Panc1 (cell line): ENCODE results near the gene STX3. TPM values are rescaled to one million over a fixed set of nuclear protein-coding genes. Genes with fewer than 3 reads are reported as not detected.

Experiments
- ATAC-seq: fragments of 200-7000 bp; cut with Tn5 transposase; 2 replicates; pipeline ENCODE4 v1.9.1; 2020; ENCODE audit warnings: mild to moderate bottlenecking, moderate library complexity
- BruUV-seq: library from RNA; stranded (reverse); fragments of 400-500 nt; replicated peaks from 2 replicates; lab custom pipeline; 2021; lab: Mats Ljungman, UMichigan
- CTCF ChIA-PET: fragments of 300-600 bp; sonication (Branson Sonifier 250); formaldehyde crosslinking; loops from one replicate; lab custom pipeline; 2022; ENCODE audit warnings: antibody characterized with exemption; lab: Charles Lee
- POLR2A ChIA-PET: fragments of 300-600 bp; sonication (Branson Sonifier 250); formaldehyde crosslinking; loops from one replicate; lab custom pipeline; 2022; ENCODE audit warnings: antibody characterized with exemption; lab: Charles Lee
- DNase-seq: peaks from one replicate; pipeline ENCODE4 v3.0.0-alpha.2; 2010; ENCODE audit warnings: low read depth, low spot score
- H3K27ac ChIP-seq: 2 replicates; pipeline ENCODE4 v1.5.1; 2011; ENCODE audit warnings: mild to moderate bottlenecking, low read length, inconsistent platforms
- H3K27me3 ChIP-seq: fragments of 200-500 bp; sonication (Bioruptor generic); 2 replicates; pipeline ENCODE4 v1.6.0; 2014; ENCODE audit warnings: low read length, inconsistent platforms; ENCODE audit not compliant: control insufficient read depth, insufficient read depth
- H3K36me3 ChIP-seq: fragments of 200-500 bp; sonication (Bioruptor generic); 2 replicates; pipeline ENCODE4 v1.5.1; 2014; ENCODE audit warnings: inconsistent platforms, mild to moderate bottlenecking, low read length, moderate library complexity; ENCODE audit not compliant: control insufficient read depth, insufficient read depth
- H3K4me1 ChIP-seq: 2 replicates; pipeline ENCODE4 v1.5.1; 2011; ENCODE audit warnings: inconsistent platforms, mild to moderate bottlenecking, low read length, moderate library complexity; ENCODE audit not compliant: control insufficient read depth, insufficient read depth
- H3K4me3 ChIP-seq, 2 experiments: 2 replicates each; pipeline ENCODE4 v1.5.1; 2011 to 2012; ENCODE audit warnings: low read depth in 2 of 2, low read length in 2 of 2, mild to moderate bottlenecking in 2 of 2, inconsistent platforms in 1 of 2, moderate library complexity in 1 of 2
- H3K9me3 ChIP-seq: fragments of 200-500 bp; sonication (Bioruptor generic); 2 replicates; pipeline ENCODE4 v1.5.1; 2014; ENCODE audit warnings: low read depth, mild to moderate bottlenecking, inconsistent platforms, low read length, moderate library complexity; ENCODE audit not compliant: control insufficient read depth, insufficient read depth
- POLR2AphosphoS5 ChIP-seq: IDR thresholded peaks from 2 replicates; pipeline ENCODE4 v1.6.1; 2012; ENCODE audit warnings: mild to moderate bottlenecking, low read depth, low read length, moderate library complexity
- SIN3A ChIP-seq: IDR thresholded peaks from 2 replicates; pipeline ENCODE4 v1.6.1; 2012; ENCODE audit warnings: low read depth, mild to moderate bottlenecking, low read length, moderate library complexity, borderline replicate concordance; ENCODE audit not compliant: insufficient read depth
- TCF7L2 ChIP-seq: IDR thresholded peaks from 2 replicates; pipeline ENCODE4 v1.6.1; 2011; ENCODE audit warnings: mild to moderate bottlenecking, low read depth, low read length, inconsistent platforms
- in situ Hi-C: cut with HindIII; loops from 2 replicates; pipeline ENCODE4 v1.10.0; 2016; ENCODE audit warnings: low sequenced_read_pairs, low pct_unique_long_range_greater_than_20kb
- intact Hi-C: fragments of 100-400 bp; cut with micrococcal nuclease; formaldehyde crosslinking; loops from one replicate; pipeline ENCODE4 v1.10.0; 2022; ENCODE audit not compliant: unreplicated experiment
- total RNA-seq: library from RNA; stranded (reverse); gene quantifications from one replicate; pipeline ENCODE4 v1.2.1, GENCODE V29; 2021; ENCODE audit not compliant: unreplicated experiment
- TF ChIP-seq, protein P1 (sequence below), 2 experiments: IDR thresholded peaks; 2 replicates each; pipeline ENCODE4 v1.6.1; 2011 to 2012; ENCODE audit warnings: low read depth in 2 of 2, control low read depth in 1 of 2, low read length in 1 of 2, mild to moderate bottlenecking in 1 of 2, moderate library complexity in 1 of 2; ENCODE audit not compliant: insufficient read depth in 1 of 2
- TF ChIP-seq, protein P2 (sequence below): fragments of 450-650 bp; IDR thresholded peaks from 2 replicates; pipeline ENCODE4 v1.5.1; 2017; ENCODE audit warnings: mild to moderate bottlenecking

STX3 gene
- total RNA-seq, 1 experiment from 2014 or later, result 34.8 TPM

DNA sequence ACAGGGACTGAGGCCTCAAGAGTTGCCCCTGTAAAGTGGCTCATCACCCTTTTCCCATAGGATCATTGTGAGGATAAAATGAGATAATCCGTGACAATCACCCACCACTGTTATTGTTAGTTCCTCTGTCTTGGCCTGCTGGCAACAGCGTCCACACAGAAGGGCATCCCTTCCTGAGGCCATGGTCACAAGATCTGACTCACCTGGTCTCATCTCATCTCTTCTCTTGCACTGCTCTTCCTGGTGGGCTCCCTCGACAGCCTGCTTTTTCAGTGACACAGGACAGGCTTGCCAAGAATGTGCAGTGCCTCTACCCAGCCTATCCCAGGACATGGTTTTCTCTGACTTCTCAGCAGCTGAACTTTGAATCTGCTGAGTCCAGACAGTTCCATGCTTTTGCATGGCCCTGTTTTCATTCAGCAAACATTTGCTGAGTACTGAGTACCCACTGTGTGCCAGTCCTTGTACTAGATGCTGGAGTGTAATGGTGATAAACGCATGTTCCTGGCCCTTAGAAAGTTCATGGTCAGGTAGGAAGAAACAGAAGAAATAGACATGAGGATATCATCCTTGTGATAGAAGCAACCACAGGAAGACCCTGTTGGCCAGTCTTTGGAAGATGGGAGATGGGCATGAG is 3.3 kb downstream of the STX3 start:
- ATAC-seq (no peak), DNase-seq (no peak)
- H3K4me1 ChIP-seq, result peaks cover 14% of the 10 kb centered on the region
- TF ChIP-seq TCF7L2, result no peak
- TF ChIP-seq SIN3A, result no peak
- peaks cover 2% of the 10 kb centered on the region; the same call in 1 of the 2 replicates for H3K36me3 ChIP-seq
- in situ Hi-C loops, result no loop called here
- H3K9me3 ChIP-seq, result no peaks in the 10 kb centered on the region
- no peaks in the 10 kb centered on the region for H3K27me3 ChIP-seq
- CTCF ChIA-PET, result no interaction called here
- no peak overlapping the region for H3K4me3 ChIP-seq
- no peak overlapping the region for H3K27ac ChIP-seq
- POLR2A ChIA-PET, result no interaction called here
- BruUV-seq, result no TSS peak
- intact Hi-C loops, result no loop called here

DNA sequence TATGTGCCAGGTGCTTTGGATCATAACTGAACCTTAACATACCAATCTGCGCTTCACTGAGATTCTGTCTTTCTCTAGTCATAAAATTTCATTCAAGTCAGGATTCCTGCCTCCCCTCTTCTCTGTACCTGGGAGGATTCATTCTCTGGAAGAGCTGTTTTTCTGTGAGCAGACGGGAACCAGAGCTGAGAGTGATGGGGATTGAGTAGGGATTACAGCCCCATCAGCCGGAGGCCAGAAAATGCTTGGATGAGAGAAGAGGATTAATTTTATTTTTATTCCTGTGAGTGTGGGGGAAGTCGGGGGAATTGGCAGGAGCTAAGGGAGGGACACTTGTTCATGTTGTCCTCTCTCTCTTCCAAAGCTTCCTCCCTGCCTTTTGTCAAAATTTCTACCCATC is 4.7 kb downstream of the STX3 start:
- H3K9me3 ChIP-seq, result no peaks in the 10 kb centered on the region
- H3K27me3 ChIP-seq, result no peaks in the 10 kb centered on the region
- BruUV-seq, result no TSS peak
- no peak overlapping the region for H3K27ac ChIP-seq
- no peak for DNase-seq
- ChIA-PET POLR2A (no interaction called here), CTCF (no interaction called here)
- ATAC-seq, result no peak
- intact Hi-C loops (no loop called here), in situ Hi-C loops (no loop called here)
- no peak overlapping the region for H3K4me3 ChIP-seq
- peaks cover 2% of the 10 kb centered on the region; the same call in 1 of the 2 replicates for H3K36me3 ChIP-seq
- peaks cover 14% of the 10 kb centered on the region for H3K4me1 ChIP-seq
- TF ChIP-seq POLR2AphosphoS5 (no peak), SIN3A (no peak), TCF7L2 (no peak)
- TF ChIP-seq, protein P1, sequence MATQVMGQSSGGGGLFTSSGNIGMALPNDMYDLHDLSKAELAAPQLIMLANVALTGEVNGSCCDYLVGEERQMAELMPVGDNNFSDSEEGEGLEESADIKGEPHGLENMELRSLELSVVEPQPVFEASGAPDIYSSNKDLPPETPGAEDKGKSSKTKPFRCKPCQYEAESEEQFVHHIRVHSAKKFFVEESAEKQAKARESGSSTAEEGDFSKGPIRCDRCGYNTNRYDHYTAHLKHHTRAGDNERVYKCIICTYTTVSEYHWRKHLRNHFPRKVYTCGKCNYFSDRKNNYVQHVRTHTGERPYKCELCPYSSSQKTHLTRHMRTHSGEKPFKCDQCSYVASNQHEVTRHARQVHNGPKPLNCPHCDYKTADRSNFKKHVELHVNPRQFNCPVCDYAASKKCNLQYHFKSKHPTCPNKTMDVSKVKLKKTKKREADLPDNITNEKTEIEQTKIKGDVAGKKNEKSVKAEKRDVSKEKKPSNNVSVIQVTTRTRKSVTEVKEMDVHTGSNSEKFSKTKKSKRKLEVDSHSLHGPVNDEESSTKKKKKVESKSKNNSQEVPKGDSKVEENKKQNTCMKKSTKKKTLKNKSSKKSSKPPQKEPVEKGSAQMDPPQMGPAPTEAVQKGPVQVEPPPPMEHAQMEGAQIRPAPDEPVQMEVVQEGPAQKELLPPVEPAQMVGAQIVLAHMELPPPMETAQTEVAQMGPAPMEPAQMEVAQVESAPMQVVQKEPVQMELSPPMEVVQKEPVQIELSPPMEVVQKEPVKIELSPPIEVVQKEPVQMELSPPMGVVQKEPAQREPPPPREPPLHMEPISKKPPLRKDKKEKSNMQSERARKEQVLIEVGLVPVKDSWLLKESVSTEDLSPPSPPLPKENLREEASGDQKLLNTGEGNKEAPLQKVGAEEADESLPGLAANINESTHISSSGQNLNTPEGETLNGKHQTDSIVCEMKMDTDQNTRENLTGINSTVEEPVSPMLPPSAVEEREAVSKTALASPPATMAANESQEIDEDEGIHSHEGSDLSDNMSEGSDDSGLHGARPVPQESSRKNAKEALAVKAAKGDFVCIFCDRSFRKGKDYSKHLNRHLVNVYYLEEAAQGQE (IDR thresholded peaks at IDR 0.05; ENCODE audit: insufficient read depth in 1 of 2, low read depth in 2 of 2, low read length in 1 of 2), result no peak

DNA sequence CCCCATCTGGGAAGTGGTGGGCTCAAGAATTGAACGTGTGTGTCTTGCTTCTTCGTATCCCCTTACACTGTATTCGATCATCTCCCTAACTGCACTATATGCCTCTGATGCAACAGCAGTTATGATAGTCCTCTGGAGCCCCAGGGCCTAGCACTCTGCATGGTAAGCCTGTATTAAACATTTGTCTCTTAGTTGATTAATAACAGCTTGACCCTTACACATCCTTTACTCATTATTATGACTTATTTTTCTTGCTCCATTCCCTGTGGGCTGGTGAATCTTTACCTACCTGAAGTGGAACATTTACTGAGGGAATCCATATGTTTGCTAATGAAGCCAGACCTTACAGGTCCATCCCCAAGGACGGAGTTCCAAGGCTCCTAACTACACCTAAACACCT is 5.6 kb downstream of the STX3 start:
- H3K4me1 ChIP-seq, result peaks cover 17% of the 10 kb centered on the region
- no peak overlapping the region for H3K4me3 ChIP-seq
- H3K27me3 ChIP-seq, result no peaks in the 10 kb centered on the region
- no peaks in the 10 kb centered on the region for H3K9me3 ChIP-seq
- ChIA-PET POLR2A (no interaction called here), CTCF (no interaction called here)
- ATAC-seq (no peak), DNase-seq (no peak)
- in situ Hi-C loops (no loop called here), intact Hi-C loops (no loop called here)
- no TSS peak for BruUV-seq
- TF ChIP-seq SIN3A, result no peak
- TF ChIP-seq, protein P1 (IDR thresholded peaks at IDR 0.05; ENCODE audit: insufficient read depth in 1 of 2, low read depth in 2 of 2, low read length in 1 of 2), result no peak
- TF ChIP-seq TCF7L2, result no peak
- no peak for TF ChIP-seq POLR2AphosphoS5
- TF ChIP-seq, protein P2, sequence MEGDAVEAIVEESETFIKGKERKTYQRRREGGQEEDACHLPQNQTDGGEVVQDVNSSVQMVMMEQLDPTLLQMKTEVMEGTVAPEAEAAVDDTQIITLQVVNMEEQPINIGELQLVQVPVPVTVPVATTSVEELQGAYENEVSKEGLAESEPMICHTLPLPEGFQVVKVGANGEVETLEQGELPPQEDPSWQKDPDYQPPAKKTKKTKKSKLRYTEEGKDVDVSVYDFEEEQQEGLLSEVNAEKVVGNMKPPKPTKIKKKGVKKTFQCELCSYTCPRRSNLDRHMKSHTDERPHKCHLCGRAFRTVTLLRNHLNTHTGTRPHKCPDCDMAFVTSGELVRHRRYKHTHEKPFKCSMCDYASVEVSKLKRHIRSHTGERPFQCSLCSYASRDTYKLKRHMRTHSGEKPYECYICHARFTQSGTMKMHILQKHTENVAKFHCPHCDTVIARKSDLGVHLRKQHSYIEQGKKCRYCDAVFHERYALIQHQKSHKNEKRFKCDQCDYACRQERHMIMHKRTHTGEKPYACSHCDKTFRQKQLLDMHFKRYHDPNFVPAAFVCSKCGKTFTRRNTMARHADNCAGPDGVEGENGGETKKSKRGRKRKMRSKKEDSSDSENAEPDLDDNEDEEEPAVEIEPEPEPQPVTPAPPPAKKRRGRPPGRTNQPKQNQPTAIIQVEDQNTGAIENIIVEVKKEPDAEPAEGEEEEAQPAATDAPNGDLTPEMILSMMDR, result no peak
- H3K27ac ChIP-seq, result no peak overlapping the region
- peaks cover 2% of the 10 kb centered on the region; the same call in 1 of the 2 replicates for H3K36me3 ChIP-seq
